GM23248 (cell line): ENCODE measurements around the gene WDR82. TPM values are rescaled to one million over a fixed set of nuclear protein-coding genes. Genes with fewer than 3 reads are reported as not detected.

ENCODE experiments used
- DNase-seq: peaks from one replicate; pipeline ENCODE4 v3.0.0-alpha.2; 2015
- H2AFZ ChIP-seq: fragments of 200-600 bp; sonication (generic); 2 replicates; pipeline ENCODE4 v1.6.1; 2016; ENCODE audit warnings: antibody characterized with exemption
- H3F3A ChIP-seq: fragments of 200-600 bp; sonication (generic); 2 replicates; pipeline ENCODE4 v1.6.1; 2016; ENCODE audit warnings: mild to moderate bottlenecking, antibody characterized with exemption, mixed run types; ENCODE audit not compliant: insufficient read depth
- H3K27ac ChIP-seq: fragments of 200-600 bp; sonication (generic); 2 replicates; pipeline ENCODE4 v1.5.1; 2016; ENCODE audit warnings: mild to moderate bottlenecking
- H3K27me3 ChIP-seq: fragments of 200-600 bp; sonication (generic); replicated peaks from 2 replicates; pipeline ENCODE4 v1.6.1; 2016; ENCODE audit warnings: mild to moderate bottlenecking; ENCODE audit not compliant: insufficient read depth
- H3K36me3 ChIP-seq: fragments of 200-600 bp; sonication (generic); 2 replicates; pipeline ENCODE4 v1.6.1; 2016; ENCODE audit warnings: low read depth, mild to moderate bottlenecking
- H3K4me1 ChIP-seq: fragments of 200-600 bp; sonication (generic); 2 replicates; pipeline ENCODE4 v1.6.1; 2016; ENCODE audit warnings: mild to moderate bottlenecking; ENCODE audit not compliant: insufficient read depth
- H3K4me2 ChIP-seq: fragments of 200-600 bp; sonication (generic); one replicate; pipeline ENCODE4 v1.6.1; 2016; ENCODE audit warnings: mild to moderate bottlenecking; ENCODE audit not compliant: unreplicated experiment
- H3K4me3 ChIP-seq: fragments of 200-600 bp; sonication (generic); 2 replicates; pipeline ENCODE4 v1.5.1; 2016; ENCODE audit warnings: mild to moderate bottlenecking
- H3K79me2 ChIP-seq: fragments of 200-600 bp; sonication (generic); 2 replicates; pipeline ENCODE4 v1.6.1; 2016; ENCODE audit warnings: mild to moderate bottlenecking; ENCODE audit not compliant: insufficient read depth
- H3K9ac ChIP-seq: fragments of 200-600 bp; sonication (generic); 2 replicates; pipeline ENCODE4 v1.6.1; 2016; ENCODE audit warnings: mild to moderate bottlenecking
- H3K9me2 ChIP-seq: fragments of 200-600 bp; sonication (generic); 2 replicates; pipeline ENCODE4 v1.6.1; 2016; ENCODE audit warnings: mixed run types, mild to moderate bottlenecking, moderate library complexity; ENCODE audit not compliant: insufficient read depth
- H3K9me3 ChIP-seq: fragments of 200-600 bp; sonication (generic); one replicate; pipeline ENCODE4 v1.6.1; 2017; ENCODE audit warnings: low read depth
- H4K20me1 ChIP-seq: fragments of 200-600 bp; sonication (generic); 2 replicates; pipeline ENCODE4 v1.6.0; 2016; ENCODE audit not compliant: insufficient read depth
- EZH2 ChIP-seq: fragments of 200-600 bp; sonication (generic); IDR thresholded peaks from 2 replicates; pipeline ENCODE4 v1.6.1; 2018; ENCODE audit warnings: antibody characterized with exemption, mild to moderate bottlenecking; ENCODE audit not compliant: insufficient read depth, poor library complexity, severe bottlenecking
- EZH2phosphoT487 ChIP-seq: fragments of 200-600 bp; sonication (generic); IDR thresholded peaks from 2 replicates; pipeline ENCODE4 v1.6.1; 2018; ENCODE audit warnings: antibody characterized with exemption, moderate library complexity, mild to moderate bottlenecking, low read depth; ENCODE audit not compliant: insufficient read depth
- WGBS, 2 experiments: methylation state at CpG; one replicate each; pipeline ENCODE4 v1.1.6; 2015 to 2017; ENCODE audit warnings: low lambda C conversion rate in 2 of 2, low coverage in 1 of 2; ENCODE audit errors: missing lambda C conversion rate in 2 of 2; 5-methylcytosine and 5-hydroxymethylcytosine counted together
- in situ Hi-C: fragments of 300-500 bp; cut with MboI; formaldehyde crosslinking; loops from 2 replicates; pipeline ENCODE4 v1.15.0; 2020
- polyA plus RNA-seq: library from polyadenylated mRNA; unstranded; fragments of >200 nt; fragmentation: Nextera tagmentation; extraction: Ambion mirVana; gene quantifications from 2 replicates; pipeline ENCODE4 v1.2.1, GENCODE V29; 2016
- total RNA-seq: library from RNA; depleted of rRNA; stranded (reverse); fragments of >200 nt; shearing (Covaris generic); gene quantifications from 2 replicates; pipeline ENCODE4 v1.2.3, GENCODE V29; 2014

WDR82 gene
- total and polyA plus RNA-seq, 2 experiments from 2014 or later: 16.1 to 56.1 TPM

- no peaks in the 10 kb centered on the region for H4K20me1 ChIP-seq
- no peak overlapping the region for H2AFZ ChIP-seq
- H3K9ac ChIP-seq: peak overlapping the region; percentile 71; the same call in 1 of the 2 replicates
- peaks cover 32% of the 10 kb centered on the region for H3K4me1 ChIP-seq
- WGBS, 2 experiments: 83 to 86% methylated on average over 5 of the region's 5 CpGs
- H3K27me3 ChIP-seq: no peaks in the 10 kb centered on the region
- H3K4me3 ChIP-seq: peak overlapping the region; percentile 80; the same call in 1 of the 2 replicates
- H3K27ac ChIP-seq: peak overlapping the region; percentile 100; the same call in 1 of the 2 replicates
- in situ Hi-C loops: loop anchor here (10.0 kb wide), 1 partner anchor 108 kb away; no protein-coding TSS in a partner anchor
- no peaks in the 10 kb centered on the region for H3K36me3 ChIP-seq
- H3K9me3 ChIP-seq: no peaks in the 10 kb centered on the region
- H3F3A ChIP-seq: peaks cover 29% of the 10 kb centered on the region
- H3K79me2 ChIP-seq: peaks cover 74% of the 10 kb centered on the region
- peak overlapping the region; percentile 80 for H3K4me2 ChIP-seq
- DNase-seq: no peak
- no peaks in the 10 kb centered on the region for H3K9me2 ChIP-seq
- TF ChIP-seq EZH2: no peak
- TF ChIP-seq EZH2phosphoT487: no peak
These were observed 42.0 kb downstream of the WDR82 start for GRCh38 chr3:52236424-52236886.

GRCh38 chr3:52234516-52235447 lies 43.7 kb downstream of the WDR82 start:
- Histone ChIP-seq H3K4me3 (no peak overlapping the region), H3F3A (peaks cover 15% of the 10 kb centered on the region), H3K4me1 (peaks cover 19% of the 10 kb centered on the region), H3K27me3 (no peaks in the 10 kb centered on the region), H3K79me2 (peaks cover 74% of the 10 kb centered on the region), H3K36me3 (no peaks in the 10 kb centered on the region; the same call in 1 of the 2 replicates), H3K9me2 (no peaks in the 10 kb centered on the region), H3K4me2 (no peak overlapping the region), H2AFZ (no peak overlapping the region), H3K9me3 (no peaks in the 10 kb centered on the region), H3K9ac (no peak overlapping the region), H3K27ac (no peak overlapping the region), H4K20me1 (no peaks in the 10 kb centered on the region)
- TF ChIP-seq EZH2phosphoT487 (no peak), EZH2 (no peak)
- no peak for DNase-seq
- in situ Hi-C loops: loop anchor here (10.0 kb wide), 1 partner anchor 110 kb away; no protein-coding TSS in a partner anchor
- 77 to 78% methylated on average over 15 of the region's 15 CpGs for WGBS, 2 experiments

- H4K20me1 ChIP-seq: no peaks in the 10 kb centered on the region
- peaks cover 7% of the 10 kb centered on the region; the same call in 1 of the 2 replicates for H3K36me3 ChIP-seq
- DNase-seq: no peak
- no peaks in the 10 kb centered on the region for H3K9me3 ChIP-seq
- H3K27ac ChIP-seq: no peak overlapping the region
- H3K4me1 ChIP-seq: peaks cover 17% of the 10 kb centered on the region; the same call in 1 of the 2 replicates
- WGBS, 2 experiments: 90 to 92% methylated on average over 3 of the region's 3 CpGs
- H3K79me2 ChIP-seq: peaks cover 69% of the 10 kb centered on the region
- H3K9me2 ChIP-seq: no peaks in the 10 kb centered on the region
- H3K9ac ChIP-seq: no peak overlapping the region
- in situ Hi-C loops: loop anchor here (10.0 kb wide), 1 partner anchor 111 kb away; no protein-coding TSS in a partner anchor
- no peak overlapping the region for H3K4me2 ChIP-seq
- no peak overlapping the region for H3K4me3 ChIP-seq
- TF ChIP-seq EZH2phosphoT487 (no peak), EZH2 (no peak)
- 0 out of 2 replicates have a peak, but pooled peaks cover 9% of the 10 kb centered on the region for H3F3A ChIP-seq
- H3K27me3 ChIP-seq: no peaks in the 10 kb centered on the region
- H2AFZ ChIP-seq: no peak overlapping the region
These were observed 44.5 kb downstream of the WDR82 start for GRCh38 chr3:52233968-52234367.

DNA sequence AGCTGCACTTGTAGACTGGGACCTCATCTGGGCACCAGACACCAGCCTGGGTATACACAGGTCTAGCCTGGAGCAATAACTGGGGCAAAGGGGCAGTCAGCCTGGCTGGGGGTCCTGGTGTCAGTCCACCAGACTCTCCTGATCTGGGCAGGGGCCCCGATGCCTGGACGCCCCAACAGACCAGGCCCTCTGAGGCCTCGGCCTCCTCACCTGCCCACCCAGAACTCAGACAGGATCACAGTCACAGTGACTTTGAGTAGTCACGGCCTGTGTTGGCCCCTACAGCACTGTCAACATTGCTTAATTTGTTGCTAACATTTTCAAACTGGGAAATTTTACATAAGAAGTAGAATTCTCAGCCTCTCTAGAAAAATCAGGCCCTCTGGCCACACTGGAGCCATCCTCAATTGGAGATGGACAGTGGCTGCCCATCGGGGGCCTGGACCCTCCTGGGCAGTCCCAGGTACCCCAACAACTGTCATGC lies 45.3 kb downstream of the WDR82 start:
- Histone ChIP-seq H3K36me3 (peaks cover 12% of the 10 kb centered on the region; the same call in 1 of the 2 replicates), H3K4me1 (peaks cover 17% of the 10 kb centered on the region; the same call in 1 of the 2 replicates)
- no peak for DNase-seq

More for the DNA sequence above, 45.3 kb downstream of the WDR82 start:
- Histone ChIP-seq H3K79me2 (peaks cover 61% of the 10 kb centered on the region), H3F3A (0 out of 2 replicates have a peak, but pooled peaks cover 5% of the 10 kb centered on the region), H3K9me2 (no peaks in the 10 kb centered on the region), H3K4me2 (no peak overlapping the region), H2AFZ (no peak overlapping the region), H3K27ac (no peak overlapping the region), H4K20me1 (no peaks in the 10 kb centered on the region), H3K27me3 (no peaks in the 10 kb centered on the region), H3K9me3 (no peaks in the 10 kb centered on the region), H3K4me3 (no peak overlapping the region), H3K9ac (peak overlapping the region; percentile 11; the same call in 1 of the 2 replicates)
- WGBS, 2 experiments: 75 to 86% methylated on average over 5 of the region's 5 CpGs
- in situ Hi-C loops: loop anchor here (10.0 kb wide), 1 partner anchor 112 kb away; no protein-coding TSS in a partner anchor
- TF ChIP-seq EZH2 (no peak), EZH2phosphoT487 (no peak)
